ENCODE data around the gene OPTN. TPM values are rescaled to one million over a fixed set of nuclear protein-coding genes. Genes with fewer than 3 reads are reported as not detected.

OPTN gene
- 22.9 and 27.2 TPM in 2 replicates for total RNA-seq

GRCh38 chr10:13099666-13100348 lies at the start of gene OPTN:
TSS of gene OPTN (plus strand) at chr10:13100163. CDS start at chr10:13109123, 8,960 bp downstream.

GRCh38 chr10:13160934-13161856 lies 61.2 kb downstream of the OPTN start, which contains the start of gene MCM10:
TSS of gene MCM10 (plus strand) at chr10:13161558. CDS start at chr10:13164203, 2,645 bp downstream.

Other genes starting within 250 kb of the OPTN start
- gene CCDC3, start 98.5 kb upstream of the OPTN start, total RNA-seq, result 0.34 and 0.45 TPM in 2 replicates
- 11.1 and 14.6 TPM in 2 replicates for gene MCM10, start 61.4 kb downstream of the OPTN start, total RNA-seq
- gene UCMA, start 134.2 kb downstream of the OPTN start, total RNA-seq, result not detected in 2 replicates
- gene PHYH, start 199.9 kb downstream of the OPTN start, total RNA-seq, result 16.5 and 19.2 TPM in 2 replicates
- 54.4 and 54.5 TPM in 2 replicates for gene SEPHS1, start 248.1 kb downstream of the OPTN start, total RNA-seq

Measured in bronchus fibroblast of lung (primary cell).